Keratinocyte (primary cell): Measurements from ENCODE around the gene NLRP8.

Experiments
- EZH2 ChIP-seq: IDR thresholded peaks from one replicate; pipeline ENCODE4 v1.6.1; 2012; ENCODE audit warnings: inconsistent platforms, mild to moderate bottlenecking, low read length, moderate library complexity
- TF ChIP-seq, protein P1 (sequence below), 3 experiments: IDR thresholded peaks in 1 of 3; conservative IDR thresholded peaks in 1 of 3; optimal IDR thresholded peaks in 1 of 3; 2 replicates in 2 of 3; 3 replicates in 1 of 3; pipeline versions ENCODE3 to v1.5.1; 2011; ENCODE audit warnings: low read length in 3 of 3, mild to moderate bottlenecking in 3 of 3, moderate library complexity in 2 of 3, control low read depth in 1 of 3, inconsistent platforms in 1 of 3; ENCODE audit not compliant: insufficient read depth in 2 of 3; ENCODE audit errors: extremely low read depth in 1 of 3

DNA sequence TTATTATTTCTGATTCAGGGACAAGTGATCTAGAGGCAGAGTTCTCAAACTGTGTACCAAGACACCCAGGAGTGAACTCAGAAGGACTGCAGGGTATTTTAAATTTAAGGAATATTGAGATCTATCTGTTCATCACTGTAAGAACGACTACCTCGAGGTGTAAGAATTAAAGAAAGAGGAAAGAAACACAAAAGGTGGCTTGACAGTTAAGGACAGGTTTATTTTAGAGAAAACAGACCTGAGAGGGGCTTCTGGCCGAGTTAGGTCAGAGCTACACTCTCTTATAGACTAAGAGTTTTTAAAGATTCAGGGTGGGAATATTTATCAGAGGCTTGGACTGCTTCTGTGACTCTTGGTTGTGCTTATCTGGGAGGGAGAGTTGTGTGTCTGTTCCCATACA lies 26.4 kb downstream of the NLRP8 start:
- no peak for TF ChIP-seq EZH2
- TF ChIP-seq, protein P1, sequence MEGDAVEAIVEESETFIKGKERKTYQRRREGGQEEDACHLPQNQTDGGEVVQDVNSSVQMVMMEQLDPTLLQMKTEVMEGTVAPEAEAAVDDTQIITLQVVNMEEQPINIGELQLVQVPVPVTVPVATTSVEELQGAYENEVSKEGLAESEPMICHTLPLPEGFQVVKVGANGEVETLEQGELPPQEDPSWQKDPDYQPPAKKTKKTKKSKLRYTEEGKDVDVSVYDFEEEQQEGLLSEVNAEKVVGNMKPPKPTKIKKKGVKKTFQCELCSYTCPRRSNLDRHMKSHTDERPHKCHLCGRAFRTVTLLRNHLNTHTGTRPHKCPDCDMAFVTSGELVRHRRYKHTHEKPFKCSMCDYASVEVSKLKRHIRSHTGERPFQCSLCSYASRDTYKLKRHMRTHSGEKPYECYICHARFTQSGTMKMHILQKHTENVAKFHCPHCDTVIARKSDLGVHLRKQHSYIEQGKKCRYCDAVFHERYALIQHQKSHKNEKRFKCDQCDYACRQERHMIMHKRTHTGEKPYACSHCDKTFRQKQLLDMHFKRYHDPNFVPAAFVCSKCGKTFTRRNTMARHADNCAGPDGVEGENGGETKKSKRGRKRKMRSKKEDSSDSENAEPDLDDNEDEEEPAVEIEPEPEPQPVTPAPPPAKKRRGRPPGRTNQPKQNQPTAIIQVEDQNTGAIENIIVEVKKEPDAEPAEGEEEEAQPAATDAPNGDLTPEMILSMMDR (optimal IDR thresholded peaks at IDR 0.05 in 1 of 3, IDR thresholded peaks at IDR 0.05 in 1 of 3, conservative IDR thresholded peaks at IDR 0.05 in 1 of 3; ENCODE audit: extremely low read depth in 1 of 3, insufficient read depth in 2 of 3, low read length in 3 of 3), result no peak
